Measurements from ENCODE around the gene NTMT1.

DNA sequence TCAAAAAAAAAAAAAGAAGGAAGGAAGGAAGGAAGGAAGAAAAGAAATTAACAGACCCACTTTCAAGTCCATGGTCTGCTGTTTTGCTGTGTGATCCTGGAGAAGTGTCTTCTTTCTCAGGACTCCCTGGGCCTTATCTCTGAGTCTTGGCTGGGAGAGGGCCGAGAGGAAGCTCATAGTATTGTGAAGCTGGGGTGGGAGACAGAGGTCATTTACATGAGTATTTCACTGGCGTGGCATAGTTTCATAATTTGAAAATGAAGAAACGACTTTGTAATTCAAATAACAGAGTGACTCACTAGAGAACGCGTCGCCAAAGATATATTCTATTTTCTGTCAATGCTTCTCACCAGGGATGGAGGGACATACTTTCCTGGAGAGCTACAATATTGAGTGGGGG lies 2.6 kb upstream of the NTMT1 start:
- TF ChIP-seq POLR2A (IDR thresholded peaks at IDR 0.05) (no peak), CTCF (IDR thresholded peaks at IDR 0.05) (no peak)
